Sigmoid colon (tissue), 4 donors: ENCODE measurements around the gene GAGE10.

Experiments used
- EP300 ChIP-seq, 4 donors: sonication (generic); formaldehyde crosslinking; IDR thresholded peaks; one replicate each; pipeline ENCODE4 v1.6.1; 2017; ENCODE audit warnings: antibody characterized with exemption in 4 of 4
- POLR2A ChIP-seq, 2 donors: fragments of 450-650 bp; IDR thresholded peaks; one replicate each; pipeline ENCODE4 v1.6.1; 2016; ENCODE audit warnings: antibody characterized with exemption in 2 of 2, mild to moderate bottlenecking in 2 of 2, moderate library complexity in 2 of 2
- POLR2AphosphoS5 ChIP-seq, 4 donors: sonication (generic); formaldehyde crosslinking; IDR thresholded peaks; one replicate each; pipeline ENCODE4 v1.6.1; 2017; ENCODE audit warnings: antibody characterized with exemption in 4 of 4
- TF ChIP-seq, protein P1 (sequence below), 4 experiments: fragments of 450-650 bp in 3 of 4; fragments of 200-600 bp in 1 of 4; IDR thresholded peaks; one replicate each; pipeline ENCODE4 v1.5.1; 2016 to 2019; ENCODE audit warnings: antibody characterized with exemption in 4 of 4, mild to moderate bottlenecking in 3 of 4, moderate library complexity in 2 of 4

DNA sequence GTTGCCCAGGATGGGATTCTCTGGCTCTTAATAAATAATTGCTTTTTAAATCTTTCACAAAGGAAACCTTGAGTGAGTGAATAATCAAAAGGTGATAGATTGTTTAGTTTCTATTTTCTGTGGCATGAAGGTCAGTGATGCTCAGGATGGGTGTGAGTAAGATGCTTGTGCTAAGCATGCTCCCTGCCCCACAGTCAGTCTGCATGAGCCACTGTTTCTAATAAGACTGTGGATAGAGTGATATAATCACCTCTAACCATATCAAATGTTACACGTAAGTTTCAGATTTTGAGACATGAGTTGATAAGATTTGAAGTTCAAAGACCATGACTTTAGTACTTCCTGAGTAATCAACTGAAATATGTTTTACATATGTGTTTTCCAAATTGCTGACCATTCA is 2.7 kb upstream of the GAGE10 start:
- TF ChIP-seq, protein P1, sequence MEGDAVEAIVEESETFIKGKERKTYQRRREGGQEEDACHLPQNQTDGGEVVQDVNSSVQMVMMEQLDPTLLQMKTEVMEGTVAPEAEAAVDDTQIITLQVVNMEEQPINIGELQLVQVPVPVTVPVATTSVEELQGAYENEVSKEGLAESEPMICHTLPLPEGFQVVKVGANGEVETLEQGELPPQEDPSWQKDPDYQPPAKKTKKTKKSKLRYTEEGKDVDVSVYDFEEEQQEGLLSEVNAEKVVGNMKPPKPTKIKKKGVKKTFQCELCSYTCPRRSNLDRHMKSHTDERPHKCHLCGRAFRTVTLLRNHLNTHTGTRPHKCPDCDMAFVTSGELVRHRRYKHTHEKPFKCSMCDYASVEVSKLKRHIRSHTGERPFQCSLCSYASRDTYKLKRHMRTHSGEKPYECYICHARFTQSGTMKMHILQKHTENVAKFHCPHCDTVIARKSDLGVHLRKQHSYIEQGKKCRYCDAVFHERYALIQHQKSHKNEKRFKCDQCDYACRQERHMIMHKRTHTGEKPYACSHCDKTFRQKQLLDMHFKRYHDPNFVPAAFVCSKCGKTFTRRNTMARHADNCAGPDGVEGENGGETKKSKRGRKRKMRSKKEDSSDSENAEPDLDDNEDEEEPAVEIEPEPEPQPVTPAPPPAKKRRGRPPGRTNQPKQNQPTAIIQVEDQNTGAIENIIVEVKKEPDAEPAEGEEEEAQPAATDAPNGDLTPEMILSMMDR (IDR thresholded peaks at IDR 0.05), result no peak
- no peak for TF ChIP-seq POLR2AphosphoS5 (IDR thresholded peaks at IDR 0.05)
- TF ChIP-seq EP300 (IDR thresholded peaks at IDR 0.05), result no peak
- no peak for TF ChIP-seq POLR2A (IDR thresholded peaks at IDR 0.05)
